HG02588 (cell line): Measurements from ENCODE around the gene BUD23.
A peak's percentile ranks its signal among the peaks of the same experiment; 100 is the strongest.
"Not testable (repeated sequence)": the region's sequence is repeated elsewhere in the genome, so short reads cannot be mapped to it uniquely, and the experiment has no call there.

Source experiments
- ATAC-seq: cut with Tn5 transposase; IDR thresholded peaks from one replicate; pipeline ENCODE4 v1.9.1; 2021; ENCODE audit warnings: mild to moderate bottlenecking, moderate library complexity; ENCODE audit not compliant: unreplicated experiment

The BUD23 gene

GRCh38 chr7:73717025-73717807, 33.8 kb downstream of the BUD23 start:
- no peak for ATAC-seq

DNA sequence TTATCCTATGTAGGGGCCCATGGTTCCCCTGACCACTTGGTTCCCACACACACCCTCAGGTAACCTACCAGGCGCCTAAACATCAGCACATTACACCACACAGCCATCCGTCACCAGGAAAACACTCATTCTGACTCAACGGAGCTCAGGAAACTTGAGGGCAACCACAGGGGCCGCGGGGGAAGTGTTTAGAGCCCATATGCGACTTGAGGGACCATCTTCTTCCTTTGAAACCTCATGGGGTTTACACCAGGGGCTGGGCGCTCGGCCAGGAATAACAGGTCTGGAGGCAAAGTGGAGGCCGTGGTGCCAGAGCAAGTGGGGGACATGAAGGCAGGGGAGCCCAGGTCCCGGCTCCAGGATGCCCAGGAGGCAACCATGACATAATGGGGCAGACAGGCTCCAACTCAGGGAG, 34.6 kb downstream of the BUD23 start:
- no peak for ATAC-seq

GRCh38 chr7:73718438-73718881, 35.1 kb downstream of the BUD23 start:
- no peak for ATAC-seq

GRCh38 chr7:73718905-73719805, 35.8 kb downstream of the BUD23 start, which contains the start of gene STX1A:
TSS of gene STX1A (minus strand) at chr7:73719669. CDS start at chr7:73719631, 38 bp downstream.
- peak; percentile 55 for ATAC-seq

GRCh38 chr7:73719806-73720169, 36.4 kb downstream of the BUD23 start:
- ATAC-seq: peak; percentile 4

- not testable (repeated sequence) for ATAC-seq
Measured at GRCh38 chr7:73720443-73720842, 37.0 kb downstream of the BUD23 start.

- no peak for ATAC-seq
Measured at GRCh38 chr7:73721377-73721817, 38.0 kb downstream of the BUD23 start.

DNA sequence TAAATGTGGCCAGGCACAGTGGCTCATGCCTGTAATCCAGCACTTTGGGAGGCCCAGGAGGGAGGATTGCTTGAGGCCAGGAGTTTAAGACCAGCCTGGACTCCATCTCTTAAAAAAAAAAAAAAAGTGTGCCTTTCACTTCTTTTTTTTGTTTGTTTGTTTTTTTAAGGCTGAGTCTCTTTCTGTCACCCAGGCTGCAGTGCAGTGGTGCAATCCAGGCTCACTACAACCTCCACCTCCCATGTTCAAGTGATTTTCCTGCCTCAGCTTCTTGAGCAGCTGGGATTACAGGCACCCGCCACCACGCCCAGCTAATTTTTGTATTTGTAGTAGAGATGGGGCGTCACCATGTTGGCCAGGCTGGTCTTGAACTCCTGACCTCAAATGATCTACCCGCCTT, 38.8 kb downstream of the BUD23 start:
- ATAC-seq: not testable (repeated sequence)

- ATAC-seq: no peak
Measured at GRCh38 chr7:73722785-73723184, 39.4 kb downstream of the BUD23 start.

- no peak for ATAC-seq
Measured at GRCh38 chr7:73723813-73724212, 40.4 kb downstream of the BUD23 start.

DNA sequence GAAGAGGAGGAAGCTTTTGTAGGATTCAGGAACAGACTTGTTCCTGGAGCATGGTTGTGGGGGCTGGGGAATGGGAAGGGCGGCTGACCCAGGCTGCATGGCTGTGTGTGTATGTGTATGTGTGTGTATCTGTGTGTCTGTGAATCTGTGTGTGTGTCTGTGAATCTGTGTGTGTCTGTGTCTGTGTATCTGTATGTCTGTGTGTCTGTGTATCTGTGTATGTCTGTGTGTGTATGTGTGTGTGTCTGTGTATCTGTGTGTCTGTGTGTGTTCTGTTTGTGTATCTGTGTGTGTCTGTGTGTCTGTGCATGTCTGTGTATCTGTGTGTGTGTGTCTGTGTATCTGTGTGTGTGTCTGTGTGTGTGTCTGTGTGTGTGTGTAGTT, 42.7 kb downstream of the BUD23 start:
- ATAC-seq: no peak

GRCh38 chr7:73727952-73728351, 44.6 kb downstream of the BUD23 start:
- ATAC-seq: no peak

DNA sequence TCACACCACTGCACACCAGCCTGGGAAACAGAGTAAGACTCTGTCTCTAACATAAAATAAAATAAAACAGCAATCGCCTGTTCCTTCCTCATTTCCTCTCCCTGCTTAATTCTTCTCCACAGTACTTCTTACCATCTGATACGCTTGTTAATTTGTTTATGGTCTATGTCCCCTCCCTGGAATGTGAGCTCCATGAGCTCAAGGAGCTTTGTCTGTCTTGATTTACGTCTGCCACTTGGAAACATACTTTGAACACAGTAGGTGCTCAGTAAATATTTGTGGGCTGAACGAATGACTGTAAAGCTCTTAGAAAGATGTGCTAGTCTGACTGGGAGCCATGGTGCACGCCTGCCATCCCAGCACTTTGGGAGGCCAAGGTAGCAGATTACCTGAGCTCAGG, 45.2 kb downstream of the BUD23 start:
- no peak for ATAC-seq

DNA sequence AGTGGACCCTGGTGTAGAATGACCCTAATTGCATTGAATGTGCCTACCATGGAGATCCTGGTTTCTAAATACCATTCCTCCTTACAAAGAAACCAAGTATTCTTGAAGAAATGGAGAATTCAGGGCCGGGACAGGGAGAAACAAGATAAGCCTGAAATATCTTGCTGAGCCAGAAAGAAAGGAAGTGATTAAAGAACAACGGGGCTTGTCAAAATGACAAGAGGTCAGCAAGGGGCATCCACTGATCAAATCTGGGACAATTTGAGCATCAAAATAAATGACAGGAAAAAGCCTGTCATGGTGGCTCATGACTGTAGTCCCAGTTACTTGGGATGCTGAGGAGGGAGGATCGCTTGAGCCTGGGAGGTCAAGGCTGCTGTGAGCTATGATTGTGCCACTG, 47.1 kb downstream of the BUD23 start:
- no peak for ATAC-seq

DNA sequence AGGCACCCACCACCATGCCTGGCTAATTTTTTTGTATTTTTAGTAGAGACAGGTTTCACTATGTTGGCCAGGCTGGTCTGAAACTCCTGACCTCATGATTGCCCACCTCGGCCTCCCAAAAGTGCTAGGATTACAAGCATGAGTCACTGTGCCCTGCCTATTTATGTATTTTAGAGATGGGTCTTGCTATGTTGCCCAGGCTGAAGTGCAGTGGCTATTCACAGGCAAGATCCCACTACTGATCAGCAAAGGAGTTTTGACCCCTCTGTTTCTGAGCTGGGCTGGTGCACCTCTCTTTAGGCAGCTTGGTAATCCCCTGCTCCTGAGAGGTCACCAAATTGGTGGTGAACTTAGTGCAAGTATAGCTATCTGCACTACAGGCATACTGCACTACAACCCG, 49.0 kb downstream of the BUD23 start:
- no peak for ATAC-seq

GRCh38 chr7:73734619-73735527, 51.5 kb downstream of the BUD23 start:
- peak; percentile 33 for ATAC-seq

GRCh38 chr7:73735528-73735905, 52.1 kb downstream of the BUD23 start:
- ATAC-seq: no peak

DNA sequence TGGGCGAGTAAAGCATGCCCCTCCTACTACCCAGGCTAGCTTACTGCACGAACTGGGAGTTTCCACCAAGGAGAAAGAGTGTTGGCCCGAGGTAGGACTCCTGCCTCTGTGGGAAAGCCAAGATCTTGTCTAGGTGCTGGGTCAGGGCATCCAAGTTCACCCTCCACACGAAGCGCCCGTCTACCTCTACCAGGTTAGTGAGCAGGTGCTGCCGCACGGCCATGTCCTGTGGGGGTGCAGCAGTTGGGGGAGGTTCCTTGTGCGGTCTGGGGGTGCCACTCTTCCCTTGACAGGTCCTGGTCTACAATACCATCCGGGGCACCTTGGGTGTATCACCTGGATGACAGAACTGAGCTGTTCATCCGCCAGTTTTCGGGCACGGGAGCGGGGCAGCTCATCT, 53.5 kb downstream of the BUD23 start:
- no peak for ATAC-seq

GRCh38 chr7:73737491-73738219, 54.3 kb downstream of the BUD23 start:
- no peak for ATAC-seq

DNA sequence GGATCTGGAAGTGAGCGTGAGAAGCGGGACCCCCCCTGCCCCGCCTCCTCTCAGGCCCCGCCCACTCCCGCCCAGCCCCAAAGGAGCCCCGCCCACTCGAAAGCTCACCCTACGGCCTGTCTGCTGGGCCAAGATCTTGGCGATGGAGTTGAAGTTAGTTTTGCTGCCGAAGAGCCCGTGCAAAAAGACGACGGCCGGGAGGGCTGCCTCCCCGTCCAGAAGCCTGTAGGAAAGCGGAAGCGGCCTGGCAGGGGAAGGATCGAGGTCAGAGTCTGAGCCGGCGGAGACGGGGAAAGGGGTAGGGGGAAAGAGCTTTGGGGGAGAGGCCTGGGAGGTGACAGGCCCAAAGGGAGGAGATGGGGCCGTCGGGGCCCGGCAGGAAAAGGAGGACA, 54.8 kb downstream of the BUD23 start:
- no peak for ATAC-seq
